ENCODE measurements around the gene FCN1.

Gene FCN1

GRCh38 chr9:134889386-134890154 is 28.1 kb downstream of the FCN1 start:
- no peak for DNase-seq

- DNase-seq, result no peak
These were observed 29.0 kb downstream of the FCN1 start for GRCh38 chr9:134888603-134889190.

DNA sequence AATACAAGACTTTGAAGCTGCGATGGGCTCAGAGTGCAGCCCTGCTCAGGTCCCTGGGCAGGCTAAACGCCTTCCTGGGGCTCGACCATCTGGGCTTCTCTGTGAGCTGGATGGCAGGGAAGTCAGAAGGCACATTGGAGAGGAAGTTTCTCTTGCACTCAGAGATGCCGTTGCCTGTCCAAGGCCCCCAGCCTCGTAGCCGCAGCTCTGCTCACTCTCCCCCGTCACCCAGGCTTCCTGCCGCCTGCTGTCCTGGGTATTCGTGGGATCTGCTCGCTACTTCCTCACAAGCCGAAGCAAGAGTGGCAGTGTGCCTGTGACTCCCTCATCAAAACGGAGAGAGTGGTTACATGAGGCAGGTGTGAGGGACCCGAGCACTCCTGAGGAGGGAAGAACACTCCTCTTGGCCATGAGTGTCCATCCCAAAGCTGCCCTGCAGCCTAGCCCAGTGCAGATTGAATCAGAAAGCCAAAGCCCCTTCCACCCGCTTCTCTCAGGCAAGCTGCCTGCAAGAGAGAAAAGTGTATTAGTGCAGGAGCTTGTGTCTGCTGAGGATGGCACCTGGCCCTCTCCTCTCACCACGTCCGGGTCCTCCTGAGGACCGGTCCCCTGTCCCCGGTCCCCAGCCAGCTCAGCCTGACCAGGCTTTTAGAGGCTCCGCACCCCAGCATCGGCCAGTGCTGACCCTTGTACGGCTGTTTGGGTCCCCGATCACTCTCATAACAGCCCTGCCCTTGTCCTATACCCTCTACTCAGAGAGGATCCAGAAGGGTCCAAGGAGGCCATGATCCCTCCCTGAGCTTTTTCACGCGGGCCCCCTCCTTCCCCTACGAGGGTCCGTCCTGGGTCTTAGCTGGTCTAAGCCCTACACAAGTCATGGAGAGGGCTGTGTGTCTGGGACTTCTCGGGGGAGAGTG is 29.8 kb downstream of the FCN1 start:
- DNase-seq, result no peak

DNA sequence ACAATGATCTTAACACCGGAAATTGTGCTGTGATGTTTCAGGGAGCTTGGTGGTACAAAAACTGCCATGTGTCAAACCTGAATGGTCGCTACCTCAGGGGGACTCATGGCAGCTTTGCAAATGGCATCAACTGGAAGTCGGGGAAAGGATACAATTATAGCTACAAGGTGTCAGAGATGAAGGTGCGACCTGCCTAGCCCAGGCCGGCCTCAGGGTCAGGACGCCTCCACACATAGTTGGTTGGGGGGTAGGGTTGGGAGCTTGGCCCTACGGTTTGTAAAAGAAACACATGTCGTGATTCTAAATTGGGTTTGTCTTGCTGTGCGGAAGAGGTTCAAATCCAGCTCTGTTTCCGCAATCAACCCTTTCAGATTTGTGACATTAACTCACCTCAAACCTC is 30.5 kb downstream of the FCN1 start:
- no peak for DNase-seq

DNA sequence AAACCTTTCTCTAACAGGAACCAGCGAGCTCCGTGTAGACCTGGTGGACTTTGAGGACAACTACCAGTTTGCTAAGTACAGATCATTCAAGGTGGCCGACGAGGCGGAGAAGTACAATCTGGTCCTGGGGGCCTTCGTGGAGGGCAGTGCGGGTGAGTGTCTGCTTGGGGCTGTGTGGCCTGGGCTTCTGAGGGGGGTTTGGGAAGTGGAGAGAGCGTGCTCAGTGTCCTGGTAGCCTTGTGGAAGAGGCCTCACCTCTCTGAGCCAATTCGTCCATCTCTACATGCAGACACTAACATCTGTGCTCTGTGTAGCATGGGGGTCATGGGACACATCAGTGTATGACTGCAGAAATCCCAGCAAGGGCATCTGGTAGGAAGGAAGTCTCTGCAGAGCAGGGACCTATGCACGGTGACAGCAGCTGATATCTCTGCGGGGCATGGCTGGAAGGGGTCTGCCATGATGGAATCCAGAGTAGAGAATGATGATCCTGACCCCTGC is 31.2 kb downstream of the FCN1 start:
- DNase-seq, result no peak

GRCh38 chr9:134885679-134886412 is 31.9 kb downstream of the FCN1 start:
- no peak for DNase-seq

DNA sequence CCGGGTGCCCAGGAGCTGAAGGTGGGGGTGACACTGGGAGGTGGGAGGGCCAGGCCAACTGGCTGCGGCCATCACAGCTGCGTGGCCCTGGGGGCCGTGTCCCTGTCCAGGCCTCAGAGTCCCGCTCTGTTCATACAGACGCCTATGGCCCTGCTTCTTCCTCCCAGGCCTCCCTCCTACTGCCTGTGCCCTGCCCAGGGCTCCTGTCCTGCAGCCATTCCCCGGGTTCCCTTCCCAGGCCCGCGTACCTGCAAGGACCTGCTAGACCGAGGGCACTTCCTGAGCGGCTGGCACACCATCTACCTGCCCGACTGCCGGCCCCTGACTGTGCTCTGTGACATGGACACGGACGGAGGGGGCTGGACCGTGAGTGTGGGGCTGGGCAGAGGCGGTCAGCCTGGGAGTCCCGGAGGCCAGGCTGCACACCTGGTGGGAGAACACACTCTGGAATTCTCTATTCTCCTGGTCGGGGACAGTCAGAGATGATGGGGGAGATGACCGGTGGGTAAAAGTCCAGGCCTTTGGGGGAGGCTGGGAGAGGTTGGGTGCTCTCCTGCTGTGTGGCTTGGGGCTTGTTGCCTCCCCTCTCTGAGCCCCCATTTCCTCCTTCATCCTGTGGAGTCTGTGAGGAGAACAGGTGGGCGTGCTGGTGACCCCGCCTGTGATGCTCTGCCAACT is 32.6 kb downstream of the FCN1 start:
- DNase-seq, result no peak

- DNase-seq, result no peak
These were observed 33.2 kb downstream of the FCN1 start for GRCh38 chr9:134884492-134884891.

DNA sequence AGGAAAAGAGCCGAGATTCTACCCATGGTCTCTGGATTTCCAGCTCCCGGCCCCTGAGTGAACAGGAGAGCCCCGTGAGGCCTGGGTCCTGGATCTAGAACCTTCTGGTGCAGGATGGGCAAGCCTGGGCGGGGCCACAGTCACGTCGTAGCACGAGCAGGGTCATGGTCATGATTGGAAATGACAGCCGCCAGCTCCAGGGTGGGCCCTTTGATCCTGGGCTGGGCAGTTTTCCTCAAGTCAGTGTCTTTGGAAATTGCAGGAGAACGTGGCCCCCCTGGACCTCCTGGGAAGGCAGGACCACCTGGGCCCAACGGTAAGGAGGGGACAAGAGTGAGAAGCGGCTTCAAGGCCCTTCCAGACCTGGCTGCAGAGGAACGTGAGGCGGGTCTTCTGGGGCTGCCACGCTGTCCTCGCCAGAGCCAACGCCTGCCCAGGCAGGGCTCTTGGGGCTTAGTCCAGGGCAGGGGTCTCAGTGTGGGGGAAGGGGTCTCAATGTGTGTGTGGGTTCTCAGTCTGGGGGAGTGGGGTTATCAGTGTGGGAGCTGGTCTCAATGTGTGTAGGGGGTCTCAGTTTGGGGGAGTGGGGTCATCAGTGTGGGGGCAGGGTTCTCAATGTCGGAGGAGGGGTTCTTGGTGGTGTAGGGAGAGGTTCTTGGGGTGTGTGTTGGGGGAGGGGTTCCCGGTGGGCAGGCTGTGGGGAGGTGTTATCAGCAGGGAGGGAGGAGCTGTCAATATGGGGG is 34.5 kb downstream of the FCN1 start:
- DNase-seq, result no peak

- no peak for DNase-seq
These were observed 35.4 kb downstream of the FCN1 start for GRCh38 chr9:134882204-134882785.

GRCh38 chr9:134881313-134881670 is 36.4 kb downstream of the FCN1 start:
- DNase-seq, result no peak

GRCh38 chr9:134880484-134881312 is 37.0 kb downstream of the FCN1 start, which contains the start of gene FCN2:
TSS of gene FCN2 (plus strand) at chr9:134880810. CDS start at chr9:134880822, 12 bp downstream.
- peak; percentile 5 for DNase-seq

DNA sequence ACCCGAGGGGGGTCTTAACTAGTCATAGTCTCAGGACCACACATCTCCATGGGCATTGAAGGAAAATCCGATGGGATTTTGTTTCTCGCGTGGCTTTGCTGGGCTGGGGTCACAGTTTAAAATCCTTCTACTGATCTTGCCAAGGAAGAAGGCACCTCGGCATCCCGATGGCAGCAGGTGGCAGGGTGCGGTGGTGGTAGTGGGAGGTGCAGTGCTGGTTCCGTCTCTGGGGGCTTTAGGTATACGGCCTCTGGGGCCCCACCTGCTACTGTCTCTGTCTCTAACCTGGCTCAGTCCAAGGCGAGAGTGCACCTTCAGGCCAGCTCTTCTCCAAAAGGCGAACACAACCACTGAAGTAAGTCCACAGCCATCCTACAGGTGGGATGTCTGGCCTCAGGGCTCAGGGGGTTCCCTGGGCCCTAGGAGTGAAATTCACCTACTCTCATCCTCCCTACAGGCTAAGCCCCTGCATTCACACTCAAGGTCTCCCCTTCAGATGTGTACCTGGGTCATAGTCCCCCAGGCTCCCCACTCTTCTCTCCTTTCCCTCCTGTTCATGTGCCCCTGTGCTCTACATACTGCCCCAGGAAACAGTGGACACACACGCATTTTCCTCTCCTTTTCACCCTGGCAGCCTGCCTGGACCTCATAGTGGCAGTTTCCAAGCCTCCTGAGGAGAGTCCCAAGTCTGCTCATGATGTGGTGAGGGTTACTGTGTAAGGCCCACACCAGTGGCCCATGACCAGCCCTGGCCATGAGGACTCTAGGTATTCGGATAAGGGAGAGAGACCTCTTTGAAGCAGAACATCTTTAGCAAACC is 37.8 kb downstream of the FCN1 start:
- no peak for DNase-seq

DNA sequence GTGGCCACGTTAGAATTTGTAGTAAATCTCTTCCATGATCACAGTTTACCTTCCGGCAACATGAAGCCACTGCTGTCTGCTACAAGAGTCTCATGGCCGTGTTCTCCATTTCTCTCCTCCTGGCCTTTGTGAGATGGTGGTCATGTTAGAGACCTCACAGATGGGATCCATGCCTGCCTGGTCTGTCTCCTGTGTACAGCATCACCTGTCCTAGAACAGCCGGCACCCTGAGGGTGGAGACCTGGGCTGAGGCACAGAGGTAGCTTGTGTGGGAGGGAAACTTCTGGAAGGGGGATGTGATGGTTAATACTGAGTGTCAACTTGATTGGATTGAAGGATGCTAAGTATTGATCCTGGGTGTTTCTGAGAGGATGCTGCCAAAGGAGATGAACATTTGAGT is 40.2 kb downstream of the FCN1 start:
- no peak for DNase-seq

DNA sequence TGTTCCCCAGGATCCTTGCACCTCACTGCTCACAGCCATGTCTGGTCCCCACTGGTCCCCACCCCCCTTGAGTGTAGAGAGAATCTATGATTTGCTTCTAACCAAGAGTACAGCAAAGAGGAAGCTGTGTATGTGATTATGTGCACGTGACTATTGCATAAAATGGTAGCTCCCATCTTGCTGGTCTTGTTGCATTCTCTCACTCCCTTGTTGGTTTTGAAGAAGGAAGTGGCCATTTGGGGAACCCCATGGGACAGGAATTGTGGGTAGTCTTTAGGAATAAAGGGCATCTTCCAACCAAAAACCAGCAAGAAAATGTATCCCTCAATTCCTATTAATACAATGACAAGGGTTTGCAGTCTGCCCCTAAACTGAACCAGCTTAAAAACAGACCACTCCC is 42.3 kb downstream of the FCN1 start:
- DNase-seq, result no peak

GRCh38 chr9:134872482-134873231 is 45.1 kb downstream of the FCN1 start:
- no peak for DNase-seq

DNA sequence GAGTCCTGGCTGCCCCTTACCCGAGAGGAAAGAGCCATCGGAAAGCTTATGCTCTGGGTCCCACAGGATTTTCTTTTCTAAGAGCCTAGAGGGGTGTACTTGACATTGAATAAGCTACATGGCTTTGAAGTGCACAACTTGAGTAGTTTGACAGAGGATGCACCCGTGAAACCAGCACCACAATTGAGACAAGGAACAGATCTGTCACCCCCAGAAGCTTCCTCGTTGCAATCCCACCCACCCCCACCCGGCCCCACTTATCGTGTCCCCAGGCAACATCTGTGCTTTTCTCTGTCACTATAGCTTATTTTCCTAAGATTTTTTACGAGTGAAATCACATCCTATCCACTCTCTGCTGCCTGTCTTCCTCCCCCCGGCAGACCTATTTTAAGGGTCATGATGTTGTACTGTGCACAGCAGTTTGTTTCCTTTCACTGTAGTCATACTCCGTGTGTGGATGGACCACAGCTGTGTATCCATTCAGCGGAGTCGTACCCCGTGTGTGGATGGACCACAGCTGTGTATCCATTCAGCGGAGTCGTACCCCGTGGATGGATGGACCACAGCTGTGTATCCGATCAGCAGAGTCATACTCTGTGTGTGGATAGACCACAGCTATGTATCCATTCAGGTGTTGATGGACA is 45.9 kb downstream of the FCN1 start:
- DNase-seq, result no peak

Data from NCI-H345 (cell line).